Activated T-helper 1 cell treated with anti-CD3 and anti-CD28 coated beads, Interleukin-12 subunit alpha, Interleukin-12 subunit beta, Interleukin-2, Interleukin-4 antibody, amounts not matched to agents 30 ng/mL and 10 ng/mL and 1 ng/mL, durations not matched to agents 14 hours and 24 hours and 36 hours (primary cell): ENCODE measurements around the gene SMIM27. TPM values are rescaled to one million over a fixed set of nuclear protein-coding genes. Genes with fewer than 3 reads are reported as not detected.
"Not testable (repeated sequence)": the region's sequence is repeated elsewhere in the genome, so short reads cannot be mapped to it uniquely, and the experiment has no call there.

Source experiments
- DNase-seq: peaks from one replicate; pipeline ENCODE4 v3.0.0; 2021; ENCODE audit warnings: low spot score
- H3K27ac Mint-ChIP-seq: one replicate; pipeline ENCODE4 v1.8.0; 2021; ENCODE audit warnings: mild to moderate bottlenecking, mixed read lengths
- H3K27me3 Mint-ChIP-seq: one replicate; pipeline ENCODE4 v1.8.0; 2022; ENCODE audit warnings: mild to moderate bottlenecking, moderate library complexity, mixed read lengths; ENCODE audit not compliant: insufficient read depth
- H3K36me3 Mint-ChIP-seq: one replicate; pipeline ENCODE4 v1.8.0; 2021; ENCODE audit warnings: low read depth, mixed read lengths
- H3K4me1 Mint-ChIP-seq: one replicate; pipeline ENCODE4 v1.8.0; 2021; ENCODE audit warnings: low read depth, mixed read lengths
- H3K4me3 Mint-ChIP-seq: one replicate; pipeline ENCODE4 v1.8.0; 2021; ENCODE audit warnings: mild to moderate bottlenecking, moderate library complexity, mixed read lengths
- H3K9me3 Mint-ChIP-seq: one replicate; pipeline ENCODE4 v1.8.0; 2021; ENCODE audit warnings: mixed read lengths
- intact Hi-C: fragments of 100-400 bp; cut with micrococcal nuclease; formaldehyde crosslinking; loops from one replicate; pipeline ENCODE4 v1.15.1; 2024
- total RNA-seq: library from RNA; stranded (reverse); gene quantifications from 2 replicates; pipeline ENCODE4 v1.2.3, GENCODE V29; 2022

SMIM27 gene
- total RNA-seq, 1 donor from 2014 or later, result 11.0 TPM

GRCh38 chr9:32589083-32589723 is 37.1 kb downstream of the SMIM27 start:
- intact Hi-C loops, result loop anchor here (1.0 kb wide), 1 partner anchor 379 kb away; no protein-coding TSS in a partner anchor
- Mint-ChIP-seq H3K4me1 (no peaks in the 10 kb centered on the region), H3K9me3 (no peaks in the 10 kb centered on the region), H3K4me3 (no peak overlapping the region), H3K27me3 (peaks cover 14% of the 10 kb centered on the region), H3K27ac (no peak overlapping the region), H3K36me3 (no peaks in the 10 kb centered on the region)
- DNase-seq, result no peak

GRCh38 chr9:32590476-32590875 is 38.3 kb downstream of the SMIM27 start:
- H3K4me3 Mint-ChIP-seq, result no peak overlapping the region
- no peak overlapping the region for H3K27ac Mint-ChIP-seq
- no peaks in the 10 kb centered on the region for H3K4me1 Mint-ChIP-seq
- H3K9me3 Mint-ChIP-seq, result no peaks in the 10 kb centered on the region
- H3K27me3 Mint-ChIP-seq, result peaks cover 10% of the 10 kb centered on the region
- DNase-seq, result no peak
- intact Hi-C loops, result no loop called here
- H3K36me3 Mint-ChIP-seq, result no peaks in the 10 kb centered on the region

DNA sequence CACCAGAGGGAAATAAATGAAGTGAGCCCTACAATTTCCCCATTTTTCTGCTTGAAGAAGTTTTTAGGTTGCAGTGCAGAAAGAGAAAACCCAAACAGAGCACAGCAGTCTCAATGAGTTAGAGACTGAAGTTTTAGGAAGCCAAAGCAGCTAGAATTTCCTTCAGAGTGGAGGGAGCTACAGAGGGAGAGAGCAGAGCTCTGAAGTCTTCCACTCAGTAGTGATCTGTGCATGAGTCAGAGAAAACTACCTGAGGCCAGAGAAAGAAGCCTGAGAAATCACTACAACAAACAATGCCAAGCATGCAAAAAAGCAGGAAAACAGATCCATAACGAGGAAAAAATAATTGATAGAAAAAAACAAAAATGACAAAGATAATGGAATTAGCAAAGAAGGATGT is 38.8 kb downstream of the SMIM27 start:
- no peak for DNase-seq
- H3K9me3 Mint-ChIP-seq, result no peaks in the 10 kb centered on the region
- H3K36me3 Mint-ChIP-seq, result no peaks in the 10 kb centered on the region
- intact Hi-C loops, result no loop called here
- no peak overlapping the region for H3K4me3 Mint-ChIP-seq
- H3K4me1 Mint-ChIP-seq, result no peaks in the 10 kb centered on the region
- peaks cover 9% of the 10 kb centered on the region for H3K27me3 Mint-ChIP-seq
- H3K27ac Mint-ChIP-seq, result no peak overlapping the region

DNA sequence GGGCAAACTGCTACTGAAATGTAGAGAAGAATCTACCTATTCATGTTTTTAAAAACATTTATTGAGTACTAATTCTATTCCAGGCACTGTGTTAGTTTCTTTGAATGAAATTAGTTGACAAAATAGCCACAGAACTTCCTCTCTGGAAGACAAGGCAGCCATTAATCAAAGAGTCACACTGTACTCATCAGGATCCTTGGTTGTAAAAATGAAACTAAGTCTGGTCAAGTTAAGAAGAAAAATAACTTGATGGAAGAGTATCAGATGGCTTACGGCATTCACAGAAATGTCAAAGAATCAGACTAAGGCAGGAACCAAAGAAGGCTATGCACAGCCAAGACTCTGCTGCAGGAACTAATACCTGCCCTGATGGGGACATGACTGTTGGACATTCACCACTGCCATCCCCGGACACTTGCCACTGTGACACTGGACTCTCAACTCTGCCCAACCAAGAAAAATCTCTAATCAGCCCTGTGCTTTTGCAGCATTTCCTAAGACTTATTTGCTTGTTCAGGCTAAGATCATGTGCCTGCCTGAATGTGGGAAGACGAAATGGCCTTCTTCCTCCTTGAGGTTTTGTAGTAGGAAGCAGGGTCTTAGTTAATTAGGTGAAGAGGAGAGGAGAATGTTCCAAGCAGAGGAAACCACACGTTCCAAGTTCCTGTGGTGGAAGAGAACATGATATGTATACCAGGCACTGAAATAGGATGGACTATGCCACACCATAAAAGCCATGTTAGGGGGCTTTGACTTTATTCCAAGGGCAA is 44.2 kb downstream of the SMIM27 start:
- intact Hi-C loops, result no loop called here
- no peaks in the 10 kb centered on the region for H3K36me3 Mint-ChIP-seq
- no peak for DNase-seq
- no peaks in the 10 kb centered on the region for H3K4me1 Mint-ChIP-seq
- peaks cover 8% of the 10 kb centered on the region for H3K27me3 Mint-ChIP-seq
- no peak overlapping the region for H3K27ac Mint-ChIP-seq
- H3K4me3 Mint-ChIP-seq, result no peak overlapping the region
- no peaks in the 10 kb centered on the region for H3K9me3 Mint-ChIP-seq

GRCh38 chr9:32596936-32597335 is 44.8 kb downstream of the SMIM27 start:
- no peaks in the 10 kb centered on the region for H3K4me1 Mint-ChIP-seq
- no peak for DNase-seq

GRCh38 chr9:32599021-32599420 is 46.9 kb downstream of the SMIM27 start:
- intact Hi-C loops, H3K27me3 Mint-ChIP-seq, H3K9me3 Mint-ChIP-seq: not testable (repeated sequence)

More at GRCh38 chr9:32596936-32597335, 44.8 kb downstream of the SMIM27 start:
- Mint-ChIP-seq H3K9me3 (no peaks in the 10 kb centered on the region), H3K27me3 (peaks cover 13% of the 10 kb centered on the region), H3K27ac (no peak overlapping the region), H3K4me3 (no peak overlapping the region), H3K36me3 (no peaks in the 10 kb centered on the region)
- intact Hi-C loops, result no loop called here

More at GRCh38 chr9:32599021-32599420, 46.9 kb downstream of the SMIM27 start:
- not testable (repeated sequence) for H3K36me3 Mint-ChIP-seq, H3K4me1 Mint-ChIP-seq, H3K4me3 Mint-ChIP-seq, DNase-seq, H3K27ac Mint-ChIP-seq

Other genes starting within 250 kb of the SMIM27 start
- gene ACO1, start 167.7 kb upstream of the SMIM27 start, total RNA-seq, result 5.6 and 6.9 TPM in 2 replicates
- gene RIGI, start 26.1 kb upstream of the SMIM27 start, total RNA-seq, result 6.1 and 6.5 TPM in 2 replicates
- 14.8 and 15.1 TPM in 2 replicates for gene TOPORS, start 259 bp downstream of the SMIM27 start, total RNA-seq
- gene NDUFB6, start 20.8 kb downstream of the SMIM27 start, total RNA-seq, result 46.3 and 48.2 TPM in 2 replicates
- 0.03 TPM in 1 of 2 replicates, not detected in the other for gene TAF1L, start 83.3 kb downstream of the SMIM27 start, total RNA-seq
- gene TMEM215, start 231.2 kb downstream of the SMIM27 start, total RNA-seq, result not detected in 2 replicates